Adipocyte (in vitro differentiated cells): ENCODE results near the gene AGTRAP.

Source experiments
- DNase-seq: peaks from one replicate; pipeline ENCODE4 v3.0.0-alpha.2; 2015; ENCODE audit warnings: low read depth
- H3K27me3 ChIP-seq: replicated peaks from 2 replicates; pipeline ENCODE4 v1.7.0; 2013; ENCODE audit warnings: mild to moderate bottlenecking, low read length, moderate library complexity; ENCODE audit not compliant: control insufficient read depth, insufficient read depth
- H3K36me3 ChIP-seq: 2 replicates; pipeline ENCODE4 v1.7.0; 2013; ENCODE audit warnings: low read length, mild to moderate bottlenecking, moderate library complexity; ENCODE audit not compliant: control insufficient read depth, insufficient read depth, severe bottlenecking
- H3K4me1 ChIP-seq: 2 replicates; pipeline ENCODE4 v1.7.0; 2013; ENCODE audit warnings: mild to moderate bottlenecking, low read length, moderate library complexity; ENCODE audit not compliant: control insufficient read depth, insufficient read depth
- H3K4me3 ChIP-seq: 2 replicates; pipeline ENCODE4 v1.7.0; 2013; ENCODE audit warnings: mild to moderate bottlenecking, low read length, moderate library complexity
- H3K9ac ChIP-seq: 2 replicates; pipeline ENCODE4 v1.7.0; 2013; ENCODE audit warnings: mild to moderate bottlenecking, low read length, moderate library complexity
- H3K9me3 ChIP-seq: 2 replicates; pipeline ENCODE4 v1.7.0; 2013; ENCODE audit warnings: mild to moderate bottlenecking, low read length, moderate library complexity; ENCODE audit not compliant: control insufficient read depth

AGTRAP gene

DNA sequence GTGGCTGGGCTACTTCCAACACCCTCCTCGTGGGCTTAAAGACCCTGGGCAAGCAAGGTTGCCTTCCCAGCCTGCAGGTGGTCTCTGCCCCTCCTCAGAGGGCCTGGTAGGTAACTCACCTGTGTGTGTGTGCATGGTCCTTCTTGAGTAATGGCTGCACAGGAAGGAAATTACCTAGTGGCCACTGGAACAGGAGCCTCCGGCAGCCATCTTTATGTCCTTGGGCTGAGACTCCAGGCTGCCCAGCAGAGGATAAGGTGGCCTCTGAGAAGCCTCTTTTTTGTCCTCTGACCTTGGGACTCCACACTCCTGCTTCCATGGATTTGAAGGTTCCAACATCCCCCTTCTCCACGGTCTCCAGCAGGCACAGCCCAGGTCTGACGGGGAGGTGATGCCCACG is 24.4 kb upstream of the AGTRAP start:
- DNase-seq: no peak
- Histone ChIP-seq H3K27me3 (peaks cover 69% of the 10 kb centered on the region), H3K4me3 (no peak overlapping the region), H3K9ac (no peak overlapping the region), H3K9me3 (no peaks in the 10 kb centered on the region), H3K36me3 (no peaks in the 10 kb centered on the region), H3K4me1 (no peaks in the 10 kb centered on the region)

DNA sequence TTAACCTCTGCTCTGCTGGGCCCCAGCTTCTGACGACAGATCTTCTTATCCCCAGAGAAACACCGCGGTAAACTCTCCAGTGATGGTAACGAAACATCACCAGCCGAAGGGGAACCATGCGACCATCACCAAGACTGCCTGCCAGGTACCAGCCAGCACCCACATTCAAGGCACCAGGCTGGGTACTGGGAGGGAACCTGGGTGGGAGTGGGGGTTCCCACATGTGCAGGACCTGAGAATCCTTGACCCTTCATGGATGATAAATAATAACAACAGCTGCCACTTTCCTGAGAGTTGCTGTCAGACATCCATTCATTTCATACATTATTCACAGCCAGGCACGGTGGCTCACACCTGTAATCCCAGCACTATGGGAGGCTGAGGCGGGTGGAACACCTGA is 23.7 kb upstream of the AGTRAP start:
- Histone ChIP-seq H3K4me3 (no peak overlapping the region), H3K36me3 (no peaks in the 10 kb centered on the region), H3K4me1 (no peaks in the 10 kb centered on the region), H3K9ac (no peak overlapping the region), H3K9me3 (no peaks in the 10 kb centered on the region), H3K27me3 (peaks cover 70% of the 10 kb centered on the region)
- DNase-seq: no peak

GRCh38 chr1:11713095-11713494 is 22.8 kb upstream of the AGTRAP start:
- no peak overlapping the region for H3K9ac ChIP-seq
- DNase-seq: no peak
- no peaks in the 10 kb centered on the region for H3K36me3 ChIP-seq
- H3K4me3 ChIP-seq: no peak overlapping the region
- no peaks in the 10 kb centered on the region for H3K4me1 ChIP-seq
- peaks cover 63% of the 10 kb centered on the region for H3K27me3 ChIP-seq
- no peaks in the 10 kb centered on the region for H3K9me3 ChIP-seq

GRCh38 chr1:11714831-11715575 is 20.9 kb upstream of the AGTRAP start:
- no peak for DNase-seq
- no peak overlapping the region for H3K4me3 ChIP-seq
- H3K9ac ChIP-seq: no peak overlapping the region
- H3K9me3 ChIP-seq: no peaks in the 10 kb centered on the region
- H3K27me3 ChIP-seq: peaks cover 51% of the 10 kb centered on the region
- no peaks in the 10 kb centered on the region for H3K36me3 ChIP-seq
- H3K4me1 ChIP-seq: peaks cover 9% of the 10 kb centered on the region

DNA sequence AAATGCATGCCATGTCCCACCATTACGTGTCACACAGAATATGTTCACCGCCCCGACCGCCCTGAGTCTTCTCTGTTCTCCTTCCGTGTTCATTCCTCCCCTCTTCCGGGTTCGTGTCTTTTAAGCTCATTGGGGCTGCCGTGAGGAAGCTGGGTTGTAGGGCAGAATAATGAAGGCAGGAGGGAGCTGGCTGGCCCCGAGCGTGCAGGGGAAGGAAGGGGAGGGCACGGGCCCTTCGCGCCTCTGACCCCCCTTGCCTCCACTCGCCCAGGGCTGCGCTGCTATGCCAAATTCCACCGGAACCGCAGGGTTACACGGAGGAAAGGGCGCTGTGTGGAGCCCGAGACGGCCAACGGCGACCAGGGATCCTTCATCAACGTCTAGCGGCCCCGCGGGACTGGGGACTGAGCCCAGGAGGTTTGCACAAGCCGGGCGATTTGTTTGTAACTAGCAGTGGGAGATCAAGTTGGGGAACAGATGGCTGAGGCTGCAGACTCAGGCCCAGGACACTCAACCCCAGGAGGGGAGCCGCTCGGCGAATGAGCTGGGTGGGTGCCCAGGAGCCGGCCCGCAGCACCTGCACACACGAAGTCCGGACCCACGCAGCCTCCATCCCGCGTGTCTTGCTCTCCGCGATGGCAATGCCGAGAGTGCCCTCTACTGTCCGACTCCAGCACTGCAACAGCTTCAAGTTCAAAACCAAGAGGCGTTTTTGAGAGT is 16.5 kb upstream of the AGTRAP start:
- no peaks in the 10 kb centered on the region for H3K36me3 ChIP-seq
- peaks cover 46% of the 10 kb centered on the region for H3K27me3 ChIP-seq
- DNase-seq: peak; percentile 87
- peak overlapping the region; percentile 48 for H3K9ac ChIP-seq
- H3K9me3 ChIP-seq: no peaks in the 10 kb centered on the region
- H3K4me3 ChIP-seq: peak overlapping the region; percentile 26
- H3K4me1 ChIP-seq: peaks cover 9% of the 10 kb centered on the region

DNA sequence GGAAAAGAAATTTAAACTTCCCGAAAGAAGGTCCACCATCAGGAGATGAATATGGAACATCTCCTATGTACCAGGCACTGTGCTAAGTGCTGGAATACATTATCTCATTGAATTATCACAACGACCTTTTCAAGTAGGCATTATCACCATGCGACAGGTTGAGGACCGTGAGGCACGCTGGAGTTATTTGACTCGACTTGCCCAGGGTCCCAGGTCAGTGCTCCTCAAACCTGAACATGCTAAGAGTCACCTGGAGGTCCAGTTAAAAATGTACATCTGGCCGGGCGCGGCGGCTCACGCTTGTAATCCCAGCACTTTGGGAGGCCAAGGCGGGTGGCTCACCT is 15.9 kb upstream of the AGTRAP start:
- H3K9me3 ChIP-seq: no peaks in the 10 kb centered on the region
- peaks cover 46% of the 10 kb centered on the region for H3K27me3 ChIP-seq
- H3K9ac ChIP-seq: no peak overlapping the region
- peak overlapping the region; percentile 26 for H3K4me3 ChIP-seq
- no peak for DNase-seq
- H3K4me1 ChIP-seq: peaks cover 9% of the 10 kb centered on the region
- no peaks in the 10 kb centered on the region for H3K36me3 ChIP-seq

DNA sequence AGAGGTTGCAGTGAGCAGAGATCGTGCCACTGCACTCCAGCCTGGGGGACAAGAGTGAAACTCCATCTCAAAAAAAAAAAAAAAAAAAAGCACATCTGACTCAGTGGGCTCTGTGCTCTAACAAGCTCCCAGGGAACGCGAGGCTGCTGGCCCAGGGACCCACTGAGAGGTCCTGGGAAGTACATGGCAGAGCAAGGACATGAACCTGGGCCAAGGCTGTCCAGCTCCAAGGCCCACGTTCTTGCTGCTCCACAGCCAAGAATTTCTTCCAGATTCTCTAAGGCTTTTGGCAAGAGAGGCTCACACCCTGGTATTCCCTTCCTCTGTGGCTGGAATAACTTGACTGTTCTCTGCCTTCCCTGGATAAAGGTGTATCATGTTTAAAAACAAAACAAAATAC is 15.4 kb upstream of the AGTRAP start:
- no peaks in the 10 kb centered on the region for H3K9me3 ChIP-seq
- no peak overlapping the region for H3K4me3 ChIP-seq
- peaks cover 9% of the 10 kb centered on the region for H3K4me1 ChIP-seq
- no peak for DNase-seq
- H3K27me3 ChIP-seq: peaks cover 43% of the 10 kb centered on the region
- no peaks in the 10 kb centered on the region for H3K36me3 ChIP-seq
- H3K9ac ChIP-seq: no peak overlapping the region

DNA sequence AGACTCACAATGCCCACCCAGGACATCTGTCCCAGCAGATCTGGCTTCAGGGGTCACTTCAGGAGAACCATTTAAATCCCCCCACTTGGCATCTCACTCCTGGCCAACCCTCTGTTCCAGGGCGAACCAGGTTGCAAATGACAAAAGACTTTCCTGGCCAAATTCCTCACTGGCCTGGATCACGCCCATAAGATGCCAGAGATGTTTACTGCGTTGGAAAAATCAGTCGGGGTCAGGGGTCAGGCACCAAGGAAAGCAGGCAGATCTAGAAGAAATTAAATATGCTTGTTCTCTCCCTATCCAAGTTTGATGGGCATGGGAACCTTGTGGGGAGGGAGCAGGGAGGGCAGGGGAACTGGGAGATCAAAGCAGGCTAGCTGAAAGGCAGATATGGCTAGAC is 14.6 kb upstream of the AGTRAP start:
- Histone ChIP-seq H3K27me3 (peaks cover 35% of the 10 kb centered on the region), H3K9me3 (no peaks in the 10 kb centered on the region), H3K4me3 (no peak overlapping the region), H3K4me1 (peaks cover 9% of the 10 kb centered on the region), H3K36me3 (no peaks in the 10 kb centered on the region), H3K9ac (no peak overlapping the region)
- DNase-seq: no peak

DNA sequence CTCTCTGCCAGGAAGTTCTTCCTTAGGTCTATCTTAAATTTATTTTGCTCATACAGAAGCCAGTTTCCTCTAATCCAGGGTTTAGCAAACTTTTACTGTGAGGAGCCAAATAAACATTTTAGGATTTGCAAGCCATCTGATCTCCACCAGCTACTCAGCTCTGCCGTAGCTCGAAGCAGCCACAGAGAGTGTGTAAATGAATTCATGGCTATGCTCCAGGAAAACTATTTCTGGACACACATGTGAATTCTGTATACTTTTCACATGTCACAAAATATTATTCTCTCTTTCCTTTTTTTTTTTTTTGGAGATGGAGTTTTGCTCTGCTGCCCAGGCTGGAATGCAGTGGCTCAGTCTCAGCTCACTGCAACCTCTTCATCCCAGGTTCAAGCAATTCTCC is 13.4 kb upstream of the AGTRAP start:
- peaks cover 30% of the 10 kb centered on the region for H3K27me3 ChIP-seq
- DNase-seq: no peak
- H3K9ac ChIP-seq: no peak overlapping the region
- H3K9me3 ChIP-seq: no peaks in the 10 kb centered on the region
- no peak overlapping the region for H3K4me3 ChIP-seq
- H3K36me3 ChIP-seq: no peaks in the 10 kb centered on the region
- H3K4me1 ChIP-seq: peaks cover 9% of the 10 kb centered on the region

DNA sequence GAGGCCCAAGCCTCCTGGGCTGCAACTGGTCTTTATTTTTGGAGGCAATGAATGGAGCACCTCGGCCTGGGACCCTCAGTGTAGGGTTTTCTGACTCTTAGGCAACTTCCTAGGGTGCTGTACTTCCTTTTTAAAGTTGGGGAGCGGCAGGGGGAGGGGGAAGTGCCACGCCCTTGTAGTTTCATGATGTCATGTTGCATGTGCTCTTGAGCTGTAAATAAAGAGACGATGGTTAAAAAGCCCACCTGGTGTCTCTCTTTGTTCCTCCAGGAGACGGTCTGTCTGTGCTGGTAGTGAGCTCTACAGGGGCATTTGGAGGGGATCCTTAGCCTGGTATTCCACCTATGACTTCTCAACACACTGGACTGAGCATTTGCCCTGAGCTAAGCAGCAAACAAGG is 10.3 kb upstream of the AGTRAP start:
- DNase-seq: no peak
- H3K9ac ChIP-seq: no peak overlapping the region
- H3K4me3 ChIP-seq: no peak overlapping the region
- H3K4me1 ChIP-seq: peaks cover 7% of the 10 kb centered on the region
- H3K27me3 ChIP-seq: peaks cover 24% of the 10 kb centered on the region
- no peaks in the 10 kb centered on the region for H3K9me3 ChIP-seq
- H3K36me3 ChIP-seq: no peaks in the 10 kb centered on the region

DNA sequence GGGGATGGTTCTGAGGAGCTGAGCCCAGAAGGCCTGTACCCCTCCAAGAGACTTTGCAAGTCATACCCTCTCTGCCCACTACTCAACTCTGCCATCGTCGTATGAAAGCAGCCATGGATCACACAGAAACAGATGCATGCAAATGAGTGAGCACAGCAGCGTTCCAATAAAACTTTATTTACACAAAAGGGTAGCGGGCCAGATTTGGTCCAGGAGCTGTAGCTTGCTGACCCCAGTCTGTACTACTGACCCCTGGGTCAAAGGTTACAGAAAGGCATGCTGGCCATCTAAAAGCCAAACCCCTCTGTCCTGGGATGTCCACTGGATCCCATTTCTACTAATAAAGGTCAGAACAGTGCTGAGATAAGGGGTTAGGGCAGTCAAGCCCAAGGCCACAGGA is 8.8 kb upstream of the AGTRAP start:
- Histone ChIP-seq H3K9ac (no peak overlapping the region), H3K4me3 (no peak overlapping the region)

More for the DNA sequence above, 8.8 kb upstream of the AGTRAP start:
- Histone ChIP-seq H3K9me3 (no peaks in the 10 kb centered on the region), H3K36me3 (no peaks in the 10 kb centered on the region), H3K27me3 (peaks cover 16% of the 10 kb centered on the region), H3K4me1 (peaks cover 16% of the 10 kb centered on the region)
- no peak for DNase-seq
